Epithelial cell of esophagus (primary cell): ENCODE results near the gene SLC39A12.
A peak's percentile ranks its signal among the peaks of the same experiment; 100 is the strongest.

ENCODE experiments used
- DNase-seq: peaks from one replicate; pipeline ENCODE4 v3.0.0; 2010; ENCODE audit warnings: low read depth
- H3K4me3 ChIP-seq: 2 replicates; pipeline ENCODE4 v1.5.1; 2011; ENCODE audit warnings: mild to moderate bottlenecking, low read length, control low read depth
- TF ChIP-seq, protein P1 (sequence below): IDR thresholded peaks from 2 replicates; pipeline ENCODE4 v1.5.1; 2011; ENCODE audit warnings: low read depth, mild to moderate bottlenecking, low read length, control low read depth, inconsistent platforms; ENCODE audit not compliant: insufficient read depth; ENCODE audit errors: missing control alignments

Gene SLC39A12

DNA sequence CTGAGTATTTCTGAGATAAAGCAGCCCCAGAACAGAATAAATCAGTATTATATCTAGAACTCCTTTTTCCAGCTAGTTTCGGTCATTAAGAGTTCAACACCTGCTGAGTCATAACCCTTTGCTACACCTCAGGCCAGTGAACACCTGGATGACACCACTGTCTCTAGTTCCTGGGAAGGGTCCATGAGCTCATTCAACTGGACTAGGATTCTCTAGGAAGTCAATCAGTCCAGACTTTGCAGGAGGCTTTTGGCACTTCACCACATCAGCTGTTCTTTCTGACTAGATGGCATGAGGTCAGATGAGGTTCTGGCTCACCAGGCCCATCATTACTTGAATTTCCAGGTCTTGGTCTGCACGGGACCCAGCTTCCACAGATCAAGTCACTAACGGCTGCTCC lies 11.7 kb downstream of the SLC39A12 start:
- TF ChIP-seq, protein P1, sequence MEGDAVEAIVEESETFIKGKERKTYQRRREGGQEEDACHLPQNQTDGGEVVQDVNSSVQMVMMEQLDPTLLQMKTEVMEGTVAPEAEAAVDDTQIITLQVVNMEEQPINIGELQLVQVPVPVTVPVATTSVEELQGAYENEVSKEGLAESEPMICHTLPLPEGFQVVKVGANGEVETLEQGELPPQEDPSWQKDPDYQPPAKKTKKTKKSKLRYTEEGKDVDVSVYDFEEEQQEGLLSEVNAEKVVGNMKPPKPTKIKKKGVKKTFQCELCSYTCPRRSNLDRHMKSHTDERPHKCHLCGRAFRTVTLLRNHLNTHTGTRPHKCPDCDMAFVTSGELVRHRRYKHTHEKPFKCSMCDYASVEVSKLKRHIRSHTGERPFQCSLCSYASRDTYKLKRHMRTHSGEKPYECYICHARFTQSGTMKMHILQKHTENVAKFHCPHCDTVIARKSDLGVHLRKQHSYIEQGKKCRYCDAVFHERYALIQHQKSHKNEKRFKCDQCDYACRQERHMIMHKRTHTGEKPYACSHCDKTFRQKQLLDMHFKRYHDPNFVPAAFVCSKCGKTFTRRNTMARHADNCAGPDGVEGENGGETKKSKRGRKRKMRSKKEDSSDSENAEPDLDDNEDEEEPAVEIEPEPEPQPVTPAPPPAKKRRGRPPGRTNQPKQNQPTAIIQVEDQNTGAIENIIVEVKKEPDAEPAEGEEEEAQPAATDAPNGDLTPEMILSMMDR: no peak

DNA sequence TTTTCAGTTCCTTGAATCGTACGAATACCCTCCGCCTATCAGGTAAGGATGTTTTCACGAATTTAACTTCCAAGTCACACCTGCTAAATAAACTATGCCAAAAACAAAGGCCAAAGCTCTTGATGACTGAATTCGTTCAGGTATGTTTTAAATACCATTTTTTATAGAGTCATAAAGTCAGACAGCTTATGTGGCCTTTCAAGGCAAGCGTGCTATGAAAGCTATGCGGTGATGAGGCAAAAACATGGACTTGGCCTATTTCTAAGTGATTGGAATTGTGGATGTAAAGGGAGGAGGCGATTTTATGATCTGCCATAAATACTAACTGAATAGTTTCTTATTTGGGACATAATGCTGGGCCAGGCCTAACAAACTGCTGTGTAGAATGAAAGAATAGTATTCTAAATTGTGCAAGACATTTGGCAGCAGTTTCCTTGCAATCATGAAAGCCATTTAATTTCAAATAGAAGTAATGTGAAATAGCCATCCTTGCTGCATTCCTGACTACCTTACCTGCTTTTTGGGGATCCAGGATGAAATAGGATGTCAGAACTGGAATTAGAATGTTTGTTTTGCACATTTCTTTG lies 14.0 kb downstream of the SLC39A12 start:
- DNase-seq: no peak

More for the DNA sequence above, 11.7 kb downstream of the SLC39A12 start:
- DNase-seq: peak; percentile 25
- H3K4me3 ChIP-seq: no peak overlapping the region

DNA sequence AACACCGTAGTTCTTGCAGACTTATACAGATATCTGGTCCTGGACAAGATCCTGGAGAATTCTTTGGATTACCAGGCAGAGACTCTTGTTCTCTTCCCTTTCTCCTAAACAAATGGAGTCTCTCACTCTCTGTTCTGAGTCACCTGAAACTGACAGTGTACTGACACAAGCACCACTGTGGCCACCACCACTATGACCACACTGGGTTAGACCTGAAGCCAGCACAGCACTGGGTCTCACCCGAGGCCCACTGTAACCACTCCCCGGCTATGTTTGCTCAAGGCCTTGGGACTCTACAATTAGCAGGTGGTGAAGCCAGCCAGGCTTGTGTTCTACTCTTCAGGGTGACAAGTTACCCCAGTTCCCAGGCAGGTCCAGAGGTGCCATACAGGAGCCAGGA lies 22.8 kb downstream of the SLC39A12 start:
- no peak overlapping the region for H3K4me3 ChIP-seq
- peak; percentile 17 for DNase-seq
- TF ChIP-seq, protein P1: no peak

More for the DNA sequence above, 14.0 kb downstream of the SLC39A12 start:
- no peak overlapping the region for H3K4me3 ChIP-seq
- TF ChIP-seq, protein P1: no peak

DNA sequence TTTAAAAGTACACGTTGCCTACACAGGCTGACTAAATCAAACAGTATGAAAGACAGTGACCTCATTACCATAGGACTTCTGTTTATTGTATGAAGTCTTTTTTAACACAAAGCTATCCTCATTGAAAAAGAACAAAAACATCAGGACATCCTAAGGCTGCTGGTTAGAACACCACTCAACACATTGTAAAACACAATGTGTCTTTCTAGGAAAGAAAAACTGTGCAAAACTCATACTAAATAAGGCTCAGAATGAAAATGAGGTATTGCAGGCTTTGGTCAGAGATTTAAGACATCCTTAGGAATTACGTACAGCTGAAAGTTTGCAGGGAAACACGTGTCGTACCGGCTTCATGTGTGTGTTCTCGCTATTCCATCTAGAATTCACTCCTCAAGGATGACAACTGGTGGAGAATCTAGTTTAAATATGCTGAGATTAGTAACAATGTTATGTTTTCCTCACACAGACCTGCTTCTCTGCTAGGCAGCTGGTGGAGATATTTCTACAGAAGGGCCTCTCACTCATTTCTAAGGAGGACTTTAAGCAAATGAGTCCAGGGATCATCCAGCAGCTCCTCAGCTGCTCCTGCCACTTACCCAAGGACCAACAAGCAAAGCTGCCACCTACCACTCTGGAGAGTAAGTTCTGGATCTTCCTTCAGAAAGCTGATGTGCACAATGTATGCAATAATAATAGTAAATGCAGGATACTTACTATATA lies 29.3 kb downstream of the SLC39A12 start:
- TF ChIP-seq, protein P1: no peak
- DNase-seq: no peak
- no peak overlapping the region for H3K4me3 ChIP-seq

DNA sequence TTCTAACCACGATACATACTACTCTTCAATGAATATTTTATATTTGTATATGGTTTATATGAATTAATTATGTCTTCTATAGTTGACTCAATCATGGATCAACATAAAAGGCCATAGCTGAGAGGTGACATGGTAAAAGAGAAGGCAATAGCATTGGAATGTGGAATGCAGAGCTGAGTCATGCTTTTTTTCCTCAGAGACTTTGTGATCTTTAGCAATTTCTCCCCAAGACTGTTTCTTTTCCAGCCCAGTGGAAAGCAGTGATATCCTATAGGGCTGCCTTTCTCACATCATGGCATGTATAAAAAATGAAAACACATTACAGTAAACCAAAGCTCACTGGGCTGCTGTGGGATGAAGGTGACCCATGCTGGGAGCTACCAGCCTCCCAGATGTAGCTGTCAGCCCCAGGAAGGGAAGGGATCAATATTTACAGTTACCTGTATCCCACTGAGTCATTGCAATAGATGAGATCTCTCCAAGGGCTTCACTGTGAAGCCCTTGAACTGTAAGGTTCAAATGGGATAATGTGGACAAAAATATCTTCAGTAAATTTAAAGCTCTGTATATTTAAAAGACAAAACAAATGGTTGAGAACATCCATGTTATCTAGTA lies 30.2 kb downstream of the SLC39A12 start:
- DNase-seq: peak; percentile 81
- no peak overlapping the region for H3K4me3 ChIP-seq
- TF ChIP-seq, protein P1: no peak

DNA sequence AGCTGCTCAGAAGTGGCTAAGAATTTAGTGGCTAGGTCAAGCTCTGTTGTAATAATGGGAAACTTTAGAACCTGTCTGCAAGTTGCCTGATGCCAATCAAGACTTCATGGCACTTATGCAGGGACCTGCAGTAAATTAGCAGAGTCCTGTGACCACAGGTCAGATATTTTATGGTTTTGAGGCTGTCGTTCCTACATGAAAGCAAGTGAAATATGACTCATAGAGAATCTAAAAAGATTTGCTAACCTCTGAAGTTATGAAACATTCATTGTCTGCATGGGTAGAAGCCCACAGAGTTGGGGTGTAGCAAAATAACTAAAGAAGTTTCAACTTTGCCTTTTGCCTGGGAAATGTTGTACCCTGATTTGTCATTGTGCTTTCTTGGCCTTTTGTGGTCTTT lies 32.3 kb downstream of the SLC39A12 start:
- H3K4me3 ChIP-seq: no peak overlapping the region
- TF ChIP-seq, protein P1: no peak
- DNase-seq: peak; percentile 56
